A549 (cell line): ENCODE data around the gene MYPOP. TPM values are rescaled to one million over a fixed set of nuclear protein-coding genes. Genes with fewer than 3 reads are reported as not detected.

Experiments used
- ATAC-seq, 2 experiments: fragments of 200-7000 bp in 1 of 2; fragments of >200 bp in 1 of 2; cut with Nextera tagmentation in 1 of 2; cut with Tn5 transposase in 1 of 2; 3 replicates each; pipeline versions ENCODE4 v1.8.0 to v1.9.1; 2018 to 2020; ENCODE audit warnings: mild to moderate bottlenecking in 1 of 2, moderate library complexity in 1 of 2
- CTCF ChIA-PET: fragments of 300-600 bp; sonication (Branson Sonifier 250); formaldehyde crosslinking; extraction: SDS; loops from one replicate; lab custom pipeline; 2021; ENCODE audit warnings: antibody characterized with exemption, inconsistent platforms; lab: Yijun Ruan, JAX
- POLR2A ChIA-PET: fragments of 350-600 bp; formaldehyde crosslinking; extraction: SDS; loops from one replicate; lab custom pipeline; 2021; ENCODE audit warnings: antibody characterized with exemption, inconsistent platforms; lab: Yijun Ruan, JAX
- DNase-seq, 2 experiments: peaks; one replicate each; pipeline versions ENCODE4 v3.0.0 to v3.0.0-alpha.2; 2011 to 2016; ENCODE audit warnings: low read depth in 1 of 2, low spot score in 1 of 2
- FAIRE-seq: peaks from 2 replicates; lab custom pipeline; 2011; peaks lifted over from hg19 to GRCh38; lab: Jason Lieb, UNC
- H3K27ac ChIP-seq, 2 experiments: fragments of >200 bp; sonication (Bioruptor Twin); formaldehyde crosslinking; 3 replicates each; pipeline ENCODE4 v1.5.1; 2016 to 2017
- H3K4me1 ChIP-seq: fragments of >200 bp; sonication (Bioruptor Twin); formaldehyde crosslinking; 3 replicates; pipeline ENCODE4 v1.6.1; 2016
- H3K4me2 ChIP-seq: fragments of >200 bp; sonication (Bioruptor Twin); formaldehyde crosslinking; 3 replicates; pipeline ENCODE4 v1.6.1; 2016
- H3K4me3 ChIP-seq: fragments of >200 bp; sonication (Bioruptor Twin); formaldehyde crosslinking; 3 replicates; pipeline ENCODE4 v1.5.1; 2016
- H3K9me3 ChIP-seq: fragments of >200 bp; sonication (Bioruptor Twin); formaldehyde crosslinking; 3 replicates; pipeline ENCODE4 v1.6.1; 2016
- ATOH8 ChIP-seq: fragments of 250-450 bp; sonication (Bioruptor Pico); IDR thresholded peaks from 2 replicates; pipeline ENCODE4 v1.5.0; 2020; ENCODE audit warnings: low read depth, mild to moderate bottlenecking, moderate library complexity
- CEBPB ChIP-seq, 2 experiments: fragments of >200 bp in 1 of 2; sonication (Bioruptor Twin) in 1 of 2; formaldehyde crosslinking in 1 of 2; IDR thresholded peaks; 2 replicates each; pipeline ENCODE4 v1.6.1; 2012 to 2016
- CTCF ChIP-seq: fragments of >200 bp; sonication (Bioruptor Twin); formaldehyde crosslinking; IDR thresholded peaks from 3 replicates; pipeline ENCODE4 v1.5.1; 2016
- E2F6 ChIP-seq: IDR thresholded peaks from 2 replicates; pipeline ENCODE4 v1.6.1; 2012; ENCODE audit warnings: low read depth, borderline replicate concordance
- EP300 ChIP-seq, 2 experiments: fragments of >200 bp; sonication (Bioruptor Twin); formaldehyde crosslinking; IDR thresholded peaks; 2 replicates in 1 of 2; 3 replicates in 1 of 2; pipeline ENCODE4 v1.6.1; 2016 to 2017
- JUN ChIP-seq, 2 experiments: fragments of >200 bp; sonication (Bioruptor Twin); formaldehyde crosslinking; IDR thresholded peaks; 2 replicates in 1 of 2; 3 replicates in 1 of 2; pipeline ENCODE4 v1.6.1; 2016 to 2017
- KDM5A ChIP-seq: fragments of 200-600 bp; sonication (generic); IDR thresholded peaks from 2 replicates; pipeline ENCODE4 v1.6.1; 2016; ENCODE audit warnings: antibody characterized with exemption, mild to moderate bottlenecking
- NFE2L2 ChIP-seq: fragments of 150-350 bp; conservative IDR thresholded peaks from 2 replicates; pipeline ENCODE4 v1.6.1; 2014; ENCODE audit warnings: low read length
- NPAS2 ChIP-seq: fragments of 250-450 bp; sonication (Bioruptor Pico); IDR thresholded peaks from 2 replicates; pipeline ENCODE4 v1.8.0; 2022; ENCODE audit warnings: mild to moderate bottlenecking, moderate library complexity, borderline replicate concordance
- NR3C1 ChIP-seq: fragments of >200 bp; sonication (Bioruptor Twin); formaldehyde crosslinking; IDR thresholded peaks from 3 replicates; pipeline ENCODE4 v1.6.1; 2017
- PBX3 ChIP-seq: IDR thresholded peaks from 2 replicates; pipeline ENCODE4 v1.6.1; 2012
- PHF8 ChIP-seq: fragments of 200-600 bp; sonication (generic); IDR thresholded peaks from 2 replicates; pipeline ENCODE4 v1.6.1; 2016; ENCODE audit warnings: low read depth, mild to moderate bottlenecking, antibody characterized with exemption, moderate library complexity, borderline replicate concordance
- POLR2AphosphoS2 ChIP-seq: conservative IDR thresholded peaks from 2 replicates; pipeline ENCODE4 v1.6.1; 2012; ENCODE audit warnings: low read length, improper control_type of control experiment, inconsistent platforms
- RNF2 ChIP-seq: fragments of 200-600 bp; sonication (generic); IDR thresholded peaks from 2 replicates; pipeline ENCODE4 v1.6.1; 2016; ENCODE audit warnings: low read depth, mild to moderate bottlenecking, antibody characterized with exemption, moderate library complexity, borderline replicate concordance
- ZFP36 ChIP-seq: fragments of 450-650 bp; IDR thresholded peaks from 2 replicates; pipeline ENCODE4 v1.6.1; 2014; ENCODE audit warnings: borderline replicate concordance; ENCODE audit not compliant: partially characterized antibody
- ZNF302 ChIP-seq: fragments of 250-450 bp; sonication (Bioruptor Pico); IDR thresholded peaks from 2 replicates; pipeline ENCODE4 v1.9.0; 2021; ENCODE audit warnings: inconsistent platforms, mild to moderate bottlenecking, moderate library complexity
- WGBS: methylation state at CpG from one replicate; pipeline ENCODE4 v1.1.6; 2017; ENCODE audit errors: missing lambda C conversion rate; 5-methylcytosine and 5-hydroxymethylcytosine counted together
- polyA plus RNA-seq, 4 experiments: library from polyadenylated mRNA; depleted of rRNA in 3 of 4; stranded (reverse); fragments of >200 nt; fragmentation: RNase III in 1 of 4; extraction: RNeasy Plus Mini Kit Qiagen cat#74134 plus additional on column Dnase treatment in 1 of 4; gene quantifications; 2 replicates in 3 of 4; 3 replicates in 1 of 4; pipeline ENCODE4 v1.2.3, GENCODE V29; 2011 to 2017

Gene MYPOP
- polyA plus RNA-seq, 2 of the 4 experiments (the other 2 are of a cell fraction) = 2.1 to 10.5 TPM

GRCh38 chr19:45895519-45895972 lies 6.9 kb downstream of the MYPOP start:
- ChIA-PET CTCF (interaction anchor here (0.9 to 5.1 kb wide), 7 partner anchors 13 to 183 kb away, joined by 3 to 32 read pairs (median 4); partner anchors contain the start of gene FOXA3), POLR2A (interaction anchor here (1.6 kb wide), 1 partner anchor 32 kb away, joined by 4 read pairs; no protein-coding TSS in a partner anchor)
- FAIRE-seq = no peak
- Histone ChIP-seq H3K4me2 (no peak overlapping the region), H3K4me3 (no peak overlapping the region), H3K27ac (no peak overlapping the region), H3K9me3 (no peaks in the 10 kb centered on the region), H3K4me1 (0 out of 3 replicates have a peak, but pooled peaks cover under 1% of the 10 kb centered on the region)
- 86% methylated on average over 9 of the region's 9 CpGs for WGBS
- TF ChIP-seq NPAS2 (CRISPR knock-in tag) = no peak
- no peak for DNase-seq
- ATAC-seq = no peak

GRCh38 chr19:45890877-45891276 lies 11.5 kb downstream of the MYPOP start:
- no peak for TF ChIP-seq RNF2
- no peak for TF ChIP-seq CTCF
- no peak for TF ChIP-seq E2F6
- no peak for TF ChIP-seq CEBPB (IDR thresholded peaks at IDR 0.05)
- TF ChIP-seq, all 56 proteins: peak for 0
- 86% methylated on average over 10 of the region's 17 CpGs for WGBS
- FAIRE-seq = no peak
- ChIA-PET POLR2A (interaction anchor here (1.2 kb wide), 1 partner anchor 12 kb away, joined by 5 read pairs; the partner anchor contains the start of gene MYPOP), CTCF (interaction anchor here (12.8 kb wide), 1 partner anchor 23 kb away, joined by 315 read pairs; the partner anchor contains the start of genes FOXA3 and SYMPK)
- Histone ChIP-seq H3K4me2 (no peak overlapping the region), H3K9me3 (no peaks in the 10 kb centered on the region), H3K4me3 (no peak overlapping the region), H3K4me1 (peaks cover 6% of the 10 kb centered on the region; the same call in 2 of the 3 replicates), H3K27ac (no peak overlapping the region)
- DNase-seq = no peak
- no peak for ATAC-seq

GRCh38 chr19:45889210-45889885 lies 13.1 kb downstream of the MYPOP start:
- ATAC-seq (no peak), DNase-seq (no peak), FAIRE-seq (no peak)
- no peak overlapping the region for H3K4me3 ChIP-seq
- 62% methylated on average over 6 of the region's 6 CpGs for WGBS
- no peak for TF ChIP-seq RNF2
- no peak for TF ChIP-seq ZFP36
- no peak for TF ChIP-seq NFE2L2
- no peak for TF ChIP-seq POLR2AphosphoS2
- TF ChIP-seq PHF8 = no peak
- TF ChIP-seq ZNF302 (CRISPR knock-in tag) = no peak
- no peak for TF ChIP-seq ATOH8 (CRISPR knock-in tag)
- TF ChIP-seq KDM5A = no peak
- TF ChIP-seq PBX3 = no peak
- no peak for TF ChIP-seq JUN (IDR thresholded peaks at IDR 0.05)
- TF ChIP-seq EP300 (IDR thresholded peaks at IDR 0.05) = no peak
- no peak for TF ChIP-seq NR3C1
- POLR2A ChIA-PET = interaction anchor here (1.2 kb wide), 1 partner anchor 14 kb away, joined by 5 read pairs; the partner anchor contains the start of gene MYPOP
- no peaks in the 10 kb centered on the region for H3K9me3 ChIP-seq
- H3K4me2 ChIP-seq = no peak overlapping the region
- H3K4me1 ChIP-seq = peaks cover 14% of the 10 kb centered on the region
- no peak overlapping the region for H3K27ac ChIP-seq
- CTCF ChIA-PET = interaction anchor here (0.6 to 12.8 kb wide), 3 partner anchors 22 to 494 kb away, joined by 3 to 315 read pairs (median 3); partner anchors contain the start of genes FOXA3 and SYMPK
